ENCODE data around the gene RNF150. TPM values are rescaled to one million over a fixed set of nuclear protein-coding genes. Genes with fewer than 3 reads are reported as not detected.

Gene RNF150
- total RNA-seq: 1 to 10 TPM; 6.5 to 7.8 TPM
- 4.7 TPM for polyA plus RNA-seq (ENCODE audit: insufficient read depth, low read depth, low replicate concordance)
- long read RNA-seq, donor 1, full-length matches to known transcripts: 6 of 6 reads
- long read RNA-seq, donor 1, partial matches to known transcripts: 0 of 6 reads
- long read RNA-seq, donor 1, other reads (novel, unspliced or antisense): 0 of 6 reads
- long read RNA-seq, donor 2: 0 reads

DNA sequence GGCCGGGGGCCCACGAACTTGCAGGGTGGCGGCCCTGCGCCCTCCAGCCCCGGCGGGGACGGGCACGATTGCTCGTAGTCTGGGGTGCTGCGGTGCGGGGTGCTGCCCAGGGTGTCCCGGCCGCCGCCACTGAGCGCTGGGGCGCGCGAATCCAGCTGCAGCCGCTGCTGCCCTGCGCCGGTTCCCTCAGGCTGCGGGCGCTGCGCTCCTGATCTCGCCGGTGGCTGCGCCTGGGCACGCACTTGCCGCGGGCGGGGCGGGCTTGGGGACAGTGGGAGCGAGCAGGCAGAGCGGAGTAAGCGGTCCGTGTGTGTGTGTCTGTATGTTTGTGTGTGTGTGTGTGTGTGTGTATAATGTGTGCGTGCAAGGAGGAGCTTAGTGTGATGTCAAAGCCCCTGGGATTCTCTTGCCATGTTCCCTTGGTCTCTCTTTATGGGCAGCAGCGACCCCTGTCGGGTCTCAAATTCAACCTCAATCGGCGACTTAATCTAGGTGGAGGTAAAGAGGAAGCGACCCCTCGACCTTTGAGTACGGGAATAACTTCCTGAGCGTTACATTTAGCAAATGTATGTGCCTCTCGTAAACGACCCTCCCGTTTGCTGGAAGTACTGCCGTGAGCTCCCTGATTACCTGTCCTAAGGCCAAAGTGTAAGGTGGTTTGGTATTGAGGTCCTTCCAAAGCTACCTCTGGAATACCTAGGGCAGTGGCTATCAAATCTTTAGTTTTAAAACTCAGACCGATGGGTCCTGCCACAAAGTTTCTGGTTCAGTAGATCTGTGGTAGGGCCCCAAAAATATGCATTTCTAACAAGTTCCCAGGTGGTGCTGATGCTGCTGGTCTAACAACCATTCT is at the start of gene RNF150:
Gene RNF150, minus strand, starts transcription at position 324 of the 853 bp plus-strand sequence.
- WGBS, 2 donors: 2 to 3% methylated on average over 25 to 43 of the region's 50 CpGs
- Histone ChIP-seq H3K9me3 (no peaks in the 10 kb centered on the region), H3K4me1 (peaks cover 12% of the 10 kb centered on the region), H3K27me3 (no peaks in the 10 kb centered on the region), H3K4me3 (peak within 1 kb of the TSS; percentile 80 to 89), H3K36me3 (ENCODE audit: low read depth, missing control alignments) (no peaks in the 10 kb centered on the region), H3K27ac (peak within 1 kb of the TSS; percentile 60 to 76)
- peak; percentile 91 for DNase-seq
- TF ChIP-seq CTCF (IDR thresholded peaks at IDR 0.05): peak; percentile 74 to 84 (median 78)
- no peak for TF ChIP-seq POLR2A (IDR thresholded peaks at IDR 0.05)
- intact Hi-C loops (cut with DNase I; ENCODE audit: low total_unique reads): loop anchor here (5.0 kb wide), 1 partner anchor 271 kb away; no protein-coding TSS in a partner anchor

- no peaks in the 10 kb centered on the region for H3K36me3 ChIP-seq (ENCODE audit: low read depth, missing control alignments)
- H3K4me1 ChIP-seq: no peaks in the 10 kb centered on the region
- DNase-seq: no peak
- no peak overlapping the region for H3K4me3 ChIP-seq
- no peaks in the 10 kb centered on the region for H3K9me3 ChIP-seq
- 88 to 95% methylated on average over 2 of the region's 2 CpGs for WGBS, 2 donors
- H3K27ac ChIP-seq: no peak overlapping the region
- no peaks in the 10 kb centered on the region for H3K27me3 ChIP-seq
- TF ChIP-seq CTCF (IDR thresholded peaks at IDR 0.05): no peak
- TF ChIP-seq POLR2A (IDR thresholded peaks at IDR 0.05): no peak
- intact Hi-C loops (cut with DNase I; ENCODE audit: low total_unique reads): no loop called here
Observed at GRCh38 chr4:141180991-141181761, 47.9 kb upstream of the RNF150 start.

DNA sequence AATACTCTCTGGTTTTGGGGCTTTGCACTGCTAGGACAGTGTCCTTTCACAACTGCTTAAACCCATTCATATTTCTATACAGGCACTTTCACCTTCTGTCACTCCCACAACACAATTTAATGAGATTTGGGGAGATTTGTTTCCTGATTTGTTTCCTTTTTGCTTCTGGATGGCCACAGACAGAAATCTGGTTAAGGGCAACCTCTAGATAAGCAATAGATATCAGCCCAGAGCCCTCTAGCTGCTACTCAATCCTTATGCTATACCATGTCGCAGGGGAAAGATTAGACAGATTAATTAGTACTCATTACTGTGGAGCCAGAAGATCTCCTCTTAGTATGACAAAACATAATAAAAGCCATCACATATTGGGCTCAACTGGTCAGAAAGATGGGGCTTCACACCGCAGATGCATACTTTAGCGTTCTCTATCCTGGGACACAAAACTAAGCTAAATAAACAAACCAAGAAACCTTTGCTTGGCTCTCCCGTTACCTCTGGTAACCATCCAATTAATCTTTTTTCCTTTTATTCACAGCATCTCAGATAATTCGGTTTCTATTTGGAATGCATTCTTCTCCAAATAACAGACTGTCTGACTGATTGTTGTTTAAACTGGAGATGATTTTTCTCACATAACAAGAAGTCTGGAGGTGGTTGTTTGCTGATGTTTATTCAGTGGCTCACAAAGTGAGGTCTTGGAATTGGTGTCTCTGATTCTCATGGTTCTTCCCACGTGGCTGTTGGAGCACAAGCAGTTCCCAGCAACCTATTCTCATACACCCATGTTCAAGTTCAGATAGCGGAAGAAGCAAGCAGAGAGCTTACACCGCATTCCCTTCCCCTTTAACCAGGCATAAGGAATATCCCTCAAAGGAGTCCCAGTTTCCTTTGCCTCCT is 46.5 kb upstream of the RNF150 start:
- Histone ChIP-seq H3K4me1 (no peaks in the 10 kb centered on the region), H3K9me3 (no peaks in the 10 kb centered on the region), H3K27ac (no peak overlapping the region), H3K36me3 (ENCODE audit: low read depth, missing control alignments) (no peaks in the 10 kb centered on the region), H3K27me3 (no peaks in the 10 kb centered on the region), H3K4me3 (no peak overlapping the region)
- no peak for DNase-seq
- intact Hi-C loops (cut with DNase I; ENCODE audit: low total_unique reads): no loop called here
- 43 to 48% methylated on average over 8 of the region's 8 CpGs for WGBS, 2 donors
- TF ChIP-seq CTCF (IDR thresholded peaks at IDR 0.05): no peak
- TF ChIP-seq POLR2A (IDR thresholded peaks at IDR 0.05): no peak

DNA sequence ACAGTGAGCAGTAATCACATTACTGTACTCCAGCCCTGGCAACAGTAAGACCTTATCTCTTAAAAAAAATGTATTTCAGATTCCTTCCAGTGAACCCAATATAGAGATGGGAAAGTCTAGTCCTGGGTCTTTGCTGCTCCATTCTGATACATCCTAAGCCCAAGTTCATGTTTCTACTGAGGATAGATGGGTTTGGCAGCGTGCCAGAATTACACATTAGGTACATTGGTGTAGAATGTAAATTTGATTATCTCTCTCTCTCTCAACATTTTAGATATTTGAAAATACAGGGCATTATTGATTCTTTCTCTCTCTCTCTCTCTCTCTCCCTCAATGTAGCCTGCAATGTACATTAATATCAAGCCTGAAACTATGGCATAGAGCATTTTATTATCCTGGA is 43.9 kb upstream of the RNF150 start:
- Histone ChIP-seq H3K27me3 (no peaks in the 10 kb centered on the region), H3K36me3 (ENCODE audit: low read depth, missing control alignments) (no peaks in the 10 kb centered on the region), H3K4me3 (no peak overlapping the region), H3K27ac (no peak overlapping the region), H3K9me3 (no peaks in the 10 kb centered on the region), H3K4me1 (no peaks in the 10 kb centered on the region)
- DNase-seq: no peak
- TF ChIP-seq POLR2A (IDR thresholded peaks at IDR 0.05) (no peak), CTCF (IDR thresholded peaks at IDR 0.05) (no peak)
- intact Hi-C loops (cut with DNase I; ENCODE audit: low total_unique reads): no loop called here
- WGBS, 2 donors: 43 to 67% methylated on average over 1 of the region's 1 CpG
